Osteoblast (primary cell): Measurements from ENCODE around the gene COTL1. TPM values are rescaled to one million over a fixed set of nuclear protein-coding genes. Genes with fewer than 3 reads are reported as not detected.

Experiments used
- DNase-seq: peaks from one replicate; pipeline ENCODE4 v3.0.0; 2011; ENCODE audit warnings: low spot score, mixed read lengths; ENCODE audit not compliant: insufficient read length; ENCODE audit errors: missing footprints
- H2AFZ ChIP-seq: 2 replicates; pipeline ENCODE4 v1.6.0; 2011; ENCODE audit warnings: mild to moderate bottlenecking, low read length
- H3K27ac ChIP-seq: 2 replicates; pipeline ENCODE4 v1.5.1; 2011; ENCODE audit warnings: mild to moderate bottlenecking, low read depth, low read length, moderate library complexity
- H3K27me3 ChIP-seq: 2 replicates; pipeline ENCODE4 v1.6.0; 2012; ENCODE audit warnings: mild to moderate bottlenecking, control low read depth, inconsistent platforms, low read length, moderate library complexity; ENCODE audit not compliant: insufficient read depth
- H3K36me3 ChIP-seq: 2 replicates; pipeline ENCODE4 v1.5.1; 2011; ENCODE audit warnings: mild to moderate bottlenecking, low read length, control low read depth, moderate library complexity; ENCODE audit not compliant: insufficient read depth
- H3K4me1 ChIP-seq: 2 replicates; pipeline ENCODE4 v1.5.1; 2011; ENCODE audit warnings: mild to moderate bottlenecking, low read length, control low read depth, moderate library complexity; ENCODE audit not compliant: insufficient read depth
- H3K4me2 ChIP-seq: 2 replicates; pipeline ENCODE4 v1.6.0; 2011; ENCODE audit warnings: mild to moderate bottlenecking, low read length; ENCODE audit not compliant: insufficient read depth
- H3K4me3 ChIP-seq: fragments of 200-600 bp; sonication (generic); 3 replicates; pipeline ENCODE4 v1.5.1; 2012; ENCODE audit warnings: mild to moderate bottlenecking, low read length, inconsistent platforms; ENCODE audit not compliant: insufficient read depth
- H3K79me2 ChIP-seq: 2 replicates; pipeline ENCODE4 v1.6.0; 2012; ENCODE audit warnings: mild to moderate bottlenecking, low read length, control low read depth, inconsistent platforms; ENCODE audit not compliant: insufficient read depth
- H3K9me3 ChIP-seq: 2 replicates; pipeline ENCODE4 v1.5.1; 2011; ENCODE audit warnings: low read depth, low read length, control low read depth
- H4K20me1 ChIP-seq: 2 replicates; pipeline ENCODE4 v1.6.0; 2012; ENCODE audit warnings: mild to moderate bottlenecking, low read length, control low read depth; ENCODE audit not compliant: insufficient read depth
- total RNA-seq: library from RNA; depleted of rRNA; stranded (reverse); fragments of >200 nt; gene quantifications from 2 replicates; pipeline ENCODE4 v1.2.3, GENCODE V29; 2012
- TF ChIP-seq, protein P1 (sequence below): IDR thresholded peaks from 2 replicates; pipeline ENCODE4 v1.5.1; 2011; ENCODE audit warnings: mild to moderate bottlenecking, low read depth, low read length, moderate library complexity; ENCODE audit errors: extremely low read depth

Gene COTL1
- total RNA-seq, 1 donor: 145 TPM

DNA sequence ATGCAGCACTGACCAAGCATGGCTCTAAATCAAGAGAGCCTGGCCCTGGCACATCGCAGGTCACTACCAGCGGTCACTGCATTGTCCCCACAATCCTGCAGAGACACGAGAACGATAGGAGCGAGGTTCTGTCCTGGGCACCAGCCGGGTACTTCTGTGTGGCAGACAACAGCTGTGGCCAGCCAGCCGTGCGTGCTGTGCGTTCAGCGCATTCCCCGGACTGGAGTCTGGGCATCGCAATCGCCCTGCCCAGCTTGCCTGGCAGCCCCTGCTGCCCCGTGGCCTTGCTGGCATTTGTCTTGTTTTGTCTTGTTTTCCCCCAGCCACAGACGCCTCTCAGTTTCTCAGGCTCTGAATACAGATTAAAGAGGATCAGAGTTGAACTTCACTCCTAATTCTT lies 33.9 kb downstream of the COTL1 start:
- Histone ChIP-seq H3K36me3 (peaks cover 50% of the 10 kb centered on the region), H3K4me2 (no peak overlapping the region), H2AFZ (no peak overlapping the region)

DNA sequence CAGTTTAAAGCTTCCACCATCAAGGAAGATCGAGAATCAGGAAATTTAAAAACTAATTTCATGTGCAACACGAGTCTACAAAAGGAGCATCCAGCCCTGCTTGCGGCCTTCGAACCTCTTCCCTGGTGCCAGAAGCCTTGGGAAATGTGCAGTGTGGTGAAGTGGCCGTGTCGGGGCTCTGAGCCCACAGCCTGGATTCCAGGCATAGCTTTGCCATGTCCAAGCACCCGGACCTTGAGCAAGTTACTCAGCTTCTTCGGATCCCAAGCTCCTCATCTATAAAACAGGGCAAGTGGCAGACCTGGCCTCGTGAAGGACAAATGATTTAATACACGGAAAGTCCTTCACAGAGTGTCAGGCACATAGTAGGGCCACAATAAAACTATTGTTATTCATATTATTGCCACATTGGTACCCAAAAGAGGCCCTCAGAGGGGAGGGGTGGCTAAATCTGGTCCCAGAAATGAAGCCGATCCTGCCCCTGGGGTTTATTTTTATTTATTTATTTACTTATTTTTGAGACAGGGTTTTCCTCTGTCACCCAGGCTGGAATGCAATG lies 34.8 kb downstream of the COTL1 start:
- peaks cover 18% of the 10 kb centered on the region for H3K4me1 ChIP-seq
- H3K36me3 ChIP-seq: peaks cover 40% of the 10 kb centered on the region
- peaks cover 43% of the 10 kb centered on the region for H4K20me1 ChIP-seq
- H3K4me2 ChIP-seq: peak overlapping the region; percentile 39
- H3K27me3 ChIP-seq: no peaks in the 10 kb centered on the region
- DNase-seq: peak; percentile 97
- TF ChIP-seq, protein P1, sequence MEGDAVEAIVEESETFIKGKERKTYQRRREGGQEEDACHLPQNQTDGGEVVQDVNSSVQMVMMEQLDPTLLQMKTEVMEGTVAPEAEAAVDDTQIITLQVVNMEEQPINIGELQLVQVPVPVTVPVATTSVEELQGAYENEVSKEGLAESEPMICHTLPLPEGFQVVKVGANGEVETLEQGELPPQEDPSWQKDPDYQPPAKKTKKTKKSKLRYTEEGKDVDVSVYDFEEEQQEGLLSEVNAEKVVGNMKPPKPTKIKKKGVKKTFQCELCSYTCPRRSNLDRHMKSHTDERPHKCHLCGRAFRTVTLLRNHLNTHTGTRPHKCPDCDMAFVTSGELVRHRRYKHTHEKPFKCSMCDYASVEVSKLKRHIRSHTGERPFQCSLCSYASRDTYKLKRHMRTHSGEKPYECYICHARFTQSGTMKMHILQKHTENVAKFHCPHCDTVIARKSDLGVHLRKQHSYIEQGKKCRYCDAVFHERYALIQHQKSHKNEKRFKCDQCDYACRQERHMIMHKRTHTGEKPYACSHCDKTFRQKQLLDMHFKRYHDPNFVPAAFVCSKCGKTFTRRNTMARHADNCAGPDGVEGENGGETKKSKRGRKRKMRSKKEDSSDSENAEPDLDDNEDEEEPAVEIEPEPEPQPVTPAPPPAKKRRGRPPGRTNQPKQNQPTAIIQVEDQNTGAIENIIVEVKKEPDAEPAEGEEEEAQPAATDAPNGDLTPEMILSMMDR: no peak
- peak overlapping the region; percentile 62 for H3K27ac ChIP-seq
- no peak overlapping the region for H3K4me3 ChIP-seq
- no peaks in the 10 kb centered on the region for H3K9me3 ChIP-seq
- no peak overlapping the region for H2AFZ ChIP-seq
- H3K79me2 ChIP-seq: peaks cover 86% of the 10 kb centered on the region

More for the DNA sequence above, 33.9 kb downstream of the COTL1 start:
- H3K27me3 ChIP-seq: no peaks in the 10 kb centered on the region
- peaks cover 86% of the 10 kb centered on the region for H3K79me2 ChIP-seq
- peak overlapping the region; percentile 7 for H3K27ac ChIP-seq
- no peak for DNase-seq
- H3K4me3 ChIP-seq: no peak overlapping the region
- H3K9me3 ChIP-seq: no peaks in the 10 kb centered on the region
- H3K4me1 ChIP-seq: peaks cover 18% of the 10 kb centered on the region
- peaks cover 35% of the 10 kb centered on the region for H4K20me1 ChIP-seq
- TF ChIP-seq, protein P1: no peak

DNA sequence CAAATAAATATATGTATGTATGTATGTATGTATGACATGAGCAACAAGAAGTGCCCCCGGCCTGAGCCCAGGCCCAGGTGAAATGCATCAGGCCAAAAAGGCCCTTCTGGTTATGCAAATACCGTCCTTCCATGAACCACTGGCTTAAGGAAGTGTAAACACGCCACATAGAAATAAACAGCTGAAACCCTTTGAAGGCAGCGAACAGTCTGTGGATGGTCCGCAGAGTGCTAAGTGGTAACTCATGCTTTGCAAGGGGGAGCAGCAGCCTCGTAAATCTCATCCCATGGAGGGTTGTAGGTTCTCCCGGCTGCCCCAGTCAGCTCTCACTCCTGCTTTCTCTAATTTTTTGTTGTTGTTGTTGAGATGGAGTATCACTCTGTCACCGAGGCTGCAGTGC lies 36.7 kb downstream of the COTL1 start:
- H3K27ac ChIP-seq: no peak overlapping the region
- H3K27me3 ChIP-seq: no peaks in the 10 kb centered on the region
- H4K20me1 ChIP-seq: peaks cover 59% of the 10 kb centered on the region
- H3K4me1 ChIP-seq: peaks cover 18% of the 10 kb centered on the region
- no peak overlapping the region for H3K4me2 ChIP-seq
- DNase-seq: no peak
- no peaks in the 10 kb centered on the region for H3K9me3 ChIP-seq
- TF ChIP-seq, protein P1: no peak
- peaks cover 31% of the 10 kb centered on the region for H3K36me3 ChIP-seq
- no peak overlapping the region for H3K4me3 ChIP-seq
- no peak overlapping the region for H2AFZ ChIP-seq
- peaks cover 93% of the 10 kb centered on the region for H3K79me2 ChIP-seq

DNA sequence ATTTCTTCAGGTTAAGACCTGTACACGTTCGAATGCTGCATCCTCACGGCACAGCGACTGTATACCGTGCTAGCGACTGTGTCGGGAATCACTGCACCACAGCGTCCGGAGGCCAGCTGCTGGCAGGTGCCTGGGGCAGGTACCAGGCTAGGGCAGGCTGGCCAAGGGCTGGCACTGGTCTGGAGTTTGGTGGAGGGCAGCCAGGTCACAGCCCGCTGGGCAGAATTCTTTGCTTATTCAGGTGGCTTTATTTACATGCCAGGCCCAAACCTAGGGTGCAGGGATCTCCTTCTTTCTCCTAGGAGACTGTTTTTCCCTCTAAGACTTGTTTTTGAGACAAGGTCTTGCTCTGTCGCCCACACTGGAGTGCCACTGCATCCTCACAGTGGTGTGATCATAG lies 37.9 kb downstream of the COTL1 start:
- Histone ChIP-seq H2AFZ (no peak overlapping the region), H3K9me3 (no peaks in the 10 kb centered on the region), H3K4me2 (no peak overlapping the region), H3K79me2 (peaks cover 90% of the 10 kb centered on the region), H3K36me3 (peaks cover 28% of the 10 kb centered on the region), H3K27me3 (no peaks in the 10 kb centered on the region), H3K27ac (no peak overlapping the region), H3K4me1 (peaks cover 18% of the 10 kb centered on the region), H3K4me3 (no peak overlapping the region), H4K20me1 (peaks cover 51% of the 10 kb centered on the region)
- TF ChIP-seq, protein P1: no peak
- DNase-seq: no peak
